IPS DF 19.7 (cell line): ENCODE measurements around the gene KRTAP12-3.

Experiments used
- DNase-seq: peaks from one replicate; pipeline ENCODE4 v3.0.0-alpha.2; 2013; ENCODE audit warnings: low read depth, low spot score

Gene KRTAP12-3

DNA sequence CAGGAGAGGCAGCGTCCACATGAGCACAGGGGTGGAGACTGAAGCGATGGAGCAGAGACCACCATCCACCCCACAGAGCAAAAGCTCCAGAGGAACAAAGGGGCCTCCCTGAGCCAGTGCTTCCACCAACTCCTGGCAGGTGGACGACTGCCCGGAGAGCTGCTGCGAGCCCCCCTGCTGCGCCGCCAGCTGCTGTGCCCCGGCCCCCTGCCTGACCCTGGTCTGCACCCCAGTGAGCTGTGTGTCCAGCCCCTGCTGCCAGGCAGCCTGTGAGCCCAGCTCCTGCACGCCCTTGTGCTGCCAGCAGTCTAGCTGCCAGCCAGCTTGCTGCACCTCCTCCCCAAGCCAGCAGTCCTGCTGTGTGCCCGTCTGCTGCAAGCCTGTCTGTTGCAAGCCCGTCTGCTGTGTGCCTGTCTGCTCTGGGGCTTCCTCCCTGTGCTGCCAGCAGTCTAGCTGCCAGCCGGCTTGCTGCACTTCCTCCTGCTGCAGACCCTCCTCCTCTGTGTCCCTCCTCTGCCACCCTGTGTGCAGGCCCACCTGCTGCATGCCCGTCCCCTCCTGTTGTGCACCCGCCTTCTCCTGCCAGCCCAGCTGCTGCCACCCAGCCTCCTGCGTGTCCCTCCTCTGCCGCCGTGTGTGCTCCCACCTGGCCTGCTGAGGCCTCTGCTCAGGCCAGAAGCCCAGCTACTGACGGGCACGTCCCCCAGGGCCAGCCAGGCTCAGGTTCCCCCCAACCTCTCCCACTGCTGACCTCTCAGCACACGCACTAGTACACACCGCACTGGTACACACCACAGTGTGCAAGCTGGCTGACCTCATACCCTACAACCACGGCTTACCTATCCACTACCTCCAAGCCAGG, 44.6 kb downstream of the KRTAP12-3 start:
- DNase-seq: no peak

GRCh38 chr21:44702973-44703730, 45.4 kb downstream of the KRTAP12-3 start:
- no peak for DNase-seq

- DNase-seq: no peak
Observed at GRCh38 chr21:44703731-44704635, 46.3 kb downstream of the KRTAP12-3 start.

DNA sequence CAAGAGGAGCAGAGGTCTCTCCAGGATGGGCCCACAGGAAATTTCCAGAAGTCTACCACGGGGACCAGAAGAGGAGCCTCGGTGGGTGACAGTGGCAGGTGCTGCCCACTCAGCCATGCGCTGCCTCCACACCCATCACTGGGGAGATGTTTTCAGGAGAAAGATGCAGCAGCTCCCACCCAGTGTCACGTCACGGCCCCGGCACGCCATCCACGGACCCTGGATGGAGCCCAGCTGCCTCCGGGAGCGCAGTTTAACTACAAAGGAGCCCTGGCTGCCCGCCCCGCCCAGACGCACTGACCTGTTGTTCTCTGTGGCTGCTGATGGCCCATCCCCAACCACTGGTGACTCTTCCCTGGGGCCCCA, 46.9 kb downstream of the KRTAP12-3 start:
- DNase-seq: no peak

- no peak for DNase-seq
Observed at GRCh38 chr21:44706026-44706705, 48.4 kb downstream of the KRTAP12-3 start.

GRCh38 chr21:44706706-44707581, 49.2 kb downstream of the KRTAP12-3 start:
- DNase-seq: no peak
